ENCODE measurements around the gene COL8A1.

The COL8A1 gene

DNA sequence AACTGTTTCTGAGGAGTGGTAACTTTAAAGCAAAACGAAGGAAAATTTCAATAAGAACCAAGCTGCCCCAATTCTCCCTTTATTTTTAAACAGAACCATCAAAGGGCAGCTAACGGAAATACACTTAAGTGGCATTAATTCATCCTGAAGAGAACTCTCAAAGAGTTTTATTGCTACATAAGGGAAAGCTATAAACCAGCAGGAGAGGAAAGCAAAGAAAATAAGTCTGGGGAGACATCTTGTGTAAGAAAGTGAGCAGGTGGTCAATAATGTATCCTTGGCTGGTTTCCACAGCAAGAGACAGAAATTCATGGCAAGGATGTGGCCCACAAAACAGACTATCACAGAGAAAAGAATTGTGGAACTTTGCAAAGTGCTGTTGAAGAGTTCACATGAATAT is 139.3 kb downstream of the COL8A1 start:
- Histone ChIP-seq H3K27me3 (ENCODE audit: control insufficient read depth, insufficient read depth, low read length) (no peaks in the 10 kb centered on the region), H3K4me1 (ENCODE audit: control insufficient read depth, insufficient read depth, low read length) (no peaks in the 10 kb centered on the region), H3K36me3 (ENCODE audit: control insufficient read depth, insufficient read depth, low read length) (no peaks in the 10 kb centered on the region), H3K27ac (ENCODE audit: low read depth, low read length) (no peak overlapping the region), H3K9ac (ENCODE audit: low read length) (no peak overlapping the region), H3K4me3 (ENCODE audit: low read length) (no peak overlapping the region)

- H3K9ac ChIP-seq (ENCODE audit: low read length): no peak overlapping the region
- H3K27ac ChIP-seq (ENCODE audit: low read depth, low read length): no peak overlapping the region
- H3K4me3 ChIP-seq (ENCODE audit: low read length): no peak overlapping the region
- H3K27me3 ChIP-seq (ENCODE audit: control insufficient read depth, insufficient read depth, low read length): no peaks in the 10 kb centered on the region
- no peaks in the 10 kb centered on the region for H3K4me1 ChIP-seq (ENCODE audit: control insufficient read depth, insufficient read depth, low read length)
- H3K36me3 ChIP-seq (ENCODE audit: control insufficient read depth, insufficient read depth, low read length): no peaks in the 10 kb centered on the region
Observed at GRCh38 chr3:99780749-99781148, 142.4 kb downstream of the COL8A1 start.

DNA sequence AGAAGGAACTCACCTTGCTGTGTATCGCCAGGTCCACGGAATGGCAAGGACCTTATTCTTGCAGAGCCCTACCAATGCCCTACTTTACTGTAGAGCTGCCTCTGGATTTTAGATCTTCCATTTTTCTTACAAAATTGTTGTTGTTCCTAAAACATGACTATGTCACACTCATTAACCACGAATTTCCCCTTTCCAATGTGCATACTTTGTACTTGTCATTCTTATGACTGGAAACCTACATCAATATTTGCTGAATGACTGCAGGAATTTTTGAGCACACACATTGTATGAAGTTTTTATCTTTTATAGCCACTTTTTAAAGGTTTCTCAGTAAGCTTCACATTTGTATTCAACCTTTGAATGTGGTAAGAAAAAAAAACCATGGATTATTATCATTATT is 143.4 kb downstream of the COL8A1 start:
- Histone ChIP-seq H3K4me3 (ENCODE audit: low read length) (no peak overlapping the region), H3K27me3 (ENCODE audit: control insufficient read depth, insufficient read depth, low read length) (no peaks in the 10 kb centered on the region), H3K9ac (ENCODE audit: low read length) (no peak overlapping the region), H3K4me1 (ENCODE audit: control insufficient read depth, insufficient read depth, low read length) (no peaks in the 10 kb centered on the region), H3K27ac (ENCODE audit: low read depth, low read length) (no peak overlapping the region), H3K36me3 (ENCODE audit: control insufficient read depth, insufficient read depth, low read length) (no peaks in the 10 kb centered on the region)

- Histone ChIP-seq H3K9ac (ENCODE audit: low read length) (no peak overlapping the region), H3K27me3 (ENCODE audit: control insufficient read depth, insufficient read depth, low read length) (no peaks in the 10 kb centered on the region), H3K36me3 (ENCODE audit: control insufficient read depth, insufficient read depth, low read length) (no peaks in the 10 kb centered on the region), H3K4me3 (ENCODE audit: low read length) (no peak overlapping the region), H3K4me1 (ENCODE audit: control insufficient read depth, insufficient read depth, low read length) (peaks cover 2% of the 10 kb centered on the region), H3K27ac (ENCODE audit: low read depth, low read length) (no peak overlapping the region)
Observed at GRCh38 chr3:99783011-99783573, 144.7 kb downstream of the COL8A1 start.

GRCh38 chr3:99789011-99789721 is 150.8 kb downstream of the COL8A1 start:
- H3K4me3 ChIP-seq (ENCODE audit: low read length): no peak overlapping the region
- H3K27ac ChIP-seq (ENCODE audit: low read depth, low read length): no peak overlapping the region
- no peak overlapping the region for H3K9ac ChIP-seq (ENCODE audit: low read length)
- H3K4me1 ChIP-seq (ENCODE audit: control insufficient read depth, insufficient read depth, low read length): peaks cover 3% of the 10 kb centered on the region
- H3K36me3 ChIP-seq (ENCODE audit: control insufficient read depth, insufficient read depth, low read length): no peaks in the 10 kb centered on the region
- H3K27me3 ChIP-seq (ENCODE audit: control insufficient read depth, insufficient read depth, low read length): no peaks in the 10 kb centered on the region

DNA sequence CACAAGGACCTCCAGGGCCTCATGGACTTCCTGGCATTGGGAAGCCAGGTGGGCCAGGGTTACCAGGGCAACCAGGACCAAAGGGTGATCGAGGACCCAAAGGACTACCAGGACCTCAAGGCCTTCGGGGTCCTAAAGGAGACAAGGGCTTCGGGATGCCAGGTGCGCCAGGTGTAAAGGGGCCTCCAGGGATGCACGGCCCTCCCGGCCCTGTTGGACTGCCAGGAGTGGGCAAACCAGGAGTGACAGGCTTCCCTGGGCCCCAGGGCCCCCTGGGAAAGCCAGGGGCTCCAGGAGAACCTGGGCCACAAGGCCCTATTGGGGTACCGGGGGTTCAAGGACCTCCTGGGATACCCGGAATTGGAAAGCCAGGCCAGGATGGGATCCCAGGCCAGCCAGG is 156.1 kb downstream of the COL8A1 start:
- Histone ChIP-seq H3K4me1 (ENCODE audit: control insufficient read depth, insufficient read depth, low read length) (no peaks in the 10 kb centered on the region), H3K27me3 (ENCODE audit: control insufficient read depth, insufficient read depth, low read length) (no peaks in the 10 kb centered on the region), H3K9ac (ENCODE audit: low read length) (no peak overlapping the region), H3K36me3 (ENCODE audit: control insufficient read depth, insufficient read depth, low read length) (no peaks in the 10 kb centered on the region), H3K4me3 (ENCODE audit: low read length) (no peak overlapping the region), H3K27ac (ENCODE audit: low read depth, low read length) (no peak overlapping the region)

GRCh38 chr3:99795573-99795972 is 157.2 kb downstream of the COL8A1 start:
- H3K27me3 ChIP-seq (ENCODE audit: control insufficient read depth, insufficient read depth, low read length): no peaks in the 10 kb centered on the region
- H3K4me1 ChIP-seq (ENCODE audit: control insufficient read depth, insufficient read depth, low read length): no peaks in the 10 kb centered on the region
- H3K27ac ChIP-seq (ENCODE audit: low read depth, low read length): no peak overlapping the region
- H3K9ac ChIP-seq (ENCODE audit: low read length): no peak overlapping the region
- H3K4me3 ChIP-seq (ENCODE audit: low read length): no peak overlapping the region
- no peaks in the 10 kb centered on the region for H3K36me3 ChIP-seq (ENCODE audit: control insufficient read depth, insufficient read depth, low read length)

- Histone ChIP-seq H3K4me1 (ENCODE audit: control insufficient read depth, insufficient read depth, low read length) (no peaks in the 10 kb centered on the region), H3K9ac (ENCODE audit: low read length) (no peak overlapping the region), H3K27ac (ENCODE audit: low read depth, low read length) (no peak overlapping the region), H3K27me3 (ENCODE audit: control insufficient read depth, insufficient read depth, low read length) (no peaks in the 10 kb centered on the region), H3K36me3 (ENCODE audit: control insufficient read depth, insufficient read depth, low read length) (no peaks in the 10 kb centered on the region), H3K4me3 (ENCODE audit: low read length) (no peak overlapping the region)
Observed at GRCh38 chr3:99799422-99799821, 161.0 kb downstream of the COL8A1 start.

DNA sequence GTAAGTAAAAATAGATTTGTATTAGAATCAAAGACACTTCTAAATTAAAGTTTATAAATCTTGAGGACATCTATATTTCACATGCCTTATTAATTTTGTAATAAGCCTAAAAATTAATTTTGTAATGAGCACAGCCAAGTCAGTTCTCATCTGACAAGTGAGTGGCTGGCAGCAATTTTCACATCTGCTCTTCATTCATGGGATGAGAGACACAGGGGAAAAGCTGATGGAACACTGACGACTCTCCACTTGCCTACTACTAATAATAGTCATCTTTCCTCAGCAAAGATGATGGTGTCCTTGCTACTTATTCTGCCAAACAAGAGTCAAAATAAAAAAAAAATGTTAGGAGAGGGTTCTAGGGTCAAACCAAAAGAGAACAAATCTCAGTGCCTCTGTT is 164.9 kb downstream of the COL8A1 start:
- H3K27ac ChIP-seq (ENCODE audit: low read depth, low read length): no peak overlapping the region
- no peaks in the 10 kb centered on the region for H3K4me1 ChIP-seq (ENCODE audit: control insufficient read depth, insufficient read depth, low read length)

DNA sequence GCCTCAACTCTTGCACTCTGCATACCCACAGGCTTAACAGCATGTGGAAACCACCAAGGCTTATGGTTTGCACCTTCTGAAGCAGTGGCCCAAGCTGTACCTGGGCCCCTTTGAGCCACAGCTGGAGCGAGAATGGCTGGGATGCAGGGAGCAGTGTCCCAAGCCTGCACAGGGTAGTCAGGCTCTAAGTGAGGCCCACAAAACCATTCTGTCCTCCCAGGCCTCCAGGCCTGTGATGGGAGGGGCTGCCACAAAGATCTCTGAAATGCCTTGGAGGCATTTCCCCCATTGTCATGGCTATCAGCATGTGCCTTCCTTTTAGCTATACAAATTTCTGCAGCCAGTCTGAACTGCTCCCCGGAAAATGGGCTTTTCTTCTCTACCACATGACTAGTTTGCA is 166.8 kb downstream of the COL8A1 start:
- Histone ChIP-seq H3K4me3 (ENCODE audit: low read length) (no peak overlapping the region), H3K4me1 (ENCODE audit: control insufficient read depth, insufficient read depth, low read length) (no peaks in the 10 kb centered on the region)

More for the DNA sequence above, 164.9 kb downstream of the COL8A1 start:
- no peak overlapping the region for H3K4me3 ChIP-seq (ENCODE audit: low read length)
- no peaks in the 10 kb centered on the region for H3K27me3 ChIP-seq (ENCODE audit: control insufficient read depth, insufficient read depth, low read length)
- H3K9ac ChIP-seq (ENCODE audit: low read length): no peak overlapping the region
- no peaks in the 10 kb centered on the region for H3K36me3 ChIP-seq (ENCODE audit: control insufficient read depth, insufficient read depth, low read length)

GRCh38 chr3:99808163-99808794 is 169.9 kb downstream of the COL8A1 start:
- Histone ChIP-seq H3K4me3 (ENCODE audit: low read length) (no peak overlapping the region), H3K27ac (ENCODE audit: low read depth, low read length) (no peak overlapping the region), H3K9ac (ENCODE audit: low read length) (no peak overlapping the region), H3K27me3 (ENCODE audit: control insufficient read depth, insufficient read depth, low read length) (no peaks in the 10 kb centered on the region), H3K4me1 (ENCODE audit: control insufficient read depth, insufficient read depth, low read length) (no peaks in the 10 kb centered on the region), H3K36me3 (ENCODE audit: control insufficient read depth, insufficient read depth, low read length) (no peaks in the 10 kb centered on the region)

More for the DNA sequence above, 166.8 kb downstream of the COL8A1 start:
- Histone ChIP-seq H3K36me3 (ENCODE audit: control insufficient read depth, insufficient read depth, low read length) (no peaks in the 10 kb centered on the region), H3K27ac (ENCODE audit: low read depth, low read length) (no peak overlapping the region), H3K9ac (ENCODE audit: low read length) (no peak overlapping the region), H3K27me3 (ENCODE audit: control insufficient read depth, insufficient read depth, low read length) (no peaks in the 10 kb centered on the region)

DNA sequence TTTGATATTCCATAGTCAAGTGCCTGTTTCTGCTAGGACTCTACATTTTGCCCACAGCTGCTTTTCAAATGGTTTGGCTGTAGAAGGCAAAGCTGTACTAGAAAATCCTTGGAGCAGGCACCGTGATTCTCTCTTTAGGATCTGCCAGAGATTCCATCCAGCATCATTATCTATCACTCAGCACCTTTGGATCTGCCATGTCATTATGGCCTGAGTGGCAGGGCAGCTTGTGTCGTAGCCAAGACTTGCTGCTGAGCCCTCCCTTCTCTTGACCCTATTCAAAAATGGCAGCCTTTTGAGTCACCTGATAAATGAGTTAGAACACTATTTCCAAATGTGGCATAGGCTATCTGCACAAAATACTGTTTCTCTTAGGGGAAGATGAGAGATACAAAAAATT is 171.2 kb downstream of the COL8A1 start:
- no peak overlapping the region for H3K9ac ChIP-seq (ENCODE audit: low read length)
- H3K27ac ChIP-seq (ENCODE audit: low read depth, low read length): no peak overlapping the region
- no peaks in the 10 kb centered on the region for H3K36me3 ChIP-seq (ENCODE audit: control insufficient read depth, insufficient read depth, low read length)
- H3K4me3 ChIP-seq (ENCODE audit: low read length): no peak overlapping the region
- no peaks in the 10 kb centered on the region for H3K4me1 ChIP-seq (ENCODE audit: control insufficient read depth, insufficient read depth, low read length)
- H3K27me3 ChIP-seq (ENCODE audit: control insufficient read depth, insufficient read depth, low read length): no peaks in the 10 kb centered on the region

- Histone ChIP-seq H3K27me3 (ENCODE audit: control insufficient read depth, insufficient read depth, low read length) (no peaks in the 10 kb centered on the region), H3K27ac (ENCODE audit: low read depth, low read length) (no peak overlapping the region), H3K4me1 (ENCODE audit: control insufficient read depth, insufficient read depth, low read length) (no peaks in the 10 kb centered on the region), H3K9ac (ENCODE audit: low read length) (no peak overlapping the region), H3K36me3 (ENCODE audit: control insufficient read depth, insufficient read depth, low read length) (no peaks in the 10 kb centered on the region), H3K4me3 (ENCODE audit: low read length) (no peak overlapping the region)
Observed at GRCh38 chr3:99810403-99810802, 172.0 kb downstream of the COL8A1 start.

Data from rectal smooth muscle tissue (tissue), 1 donor.